ENCODE measurements around the gene MAEA.
A peak's percentile ranks its signal among the peaks of the same experiment; 100 is the strongest.

Gene MAEA

GRCh38 chr4:1327526-1328266, 38.0 kb downstream of the MAEA start:
- H3K4me3 ChIP-seq (replicated peaks in 1 of 2; ENCODE audit: low read depth in 2 of 2, low read length in 2 of 2) = no peak overlapping the region
- no peak for TF ChIP-seq CTCF (IDR thresholded peaks at IDR 0.05; ENCODE audit: low read depth, low read length)
- DNase-seq (ENCODE audit: low read depth in 2 of 2) = no peak

- no peak for TF ChIP-seq CTCF (IDR thresholded peaks at IDR 0.05; ENCODE audit: low read depth, low read length)
- no peak for DNase-seq (ENCODE audit: low read depth in 2 of 2)
- H3K4me3 ChIP-seq (replicated peaks in 1 of 2; ENCODE audit: low read depth in 2 of 2, low read length in 2 of 2) = no peak overlapping the region
These were observed 38.8 kb downstream of the MAEA start for GRCh38 chr4:1328267-1329155.

- no peak for TF ChIP-seq CTCF (IDR thresholded peaks at IDR 0.05; ENCODE audit: low read depth, low read length)
These were observed 40.0 kb downstream of the MAEA start for GRCh38 chr4:1329408-1330371.

GRCh38 chr4:1330761-1331590, 41.3 kb downstream of the MAEA start:
- no peak for TF ChIP-seq CTCF (IDR thresholded peaks at IDR 0.05; ENCODE audit: low read depth, low read length)
- no peak overlapping the region for H3K4me3 ChIP-seq (replicated peaks in 1 of 2; ENCODE audit: low read depth in 2 of 2, low read length in 2 of 2)

More at GRCh38 chr4:1329408-1330371, 40.0 kb downstream of the MAEA start:
- H3K4me3 ChIP-seq (replicated peaks in 1 of 2; ENCODE audit: low read depth in 2 of 2, low read length in 2 of 2) = no peak overlapping the region
- DNase-seq (ENCODE audit: low read depth in 2 of 2) = peak in 1 of 2 donors; percentile 19

GRCh38 chr4:1331591-1332353, 42.1 kb downstream of the MAEA start:
- no peak overlapping the region for H3K4me3 ChIP-seq (replicated peaks in 1 of 2; ENCODE audit: low read depth in 2 of 2, low read length in 2 of 2)
- no peak for DNase-seq (ENCODE audit: low read depth in 2 of 2)
- TF ChIP-seq CTCF (IDR thresholded peaks at IDR 0.05; ENCODE audit: low read depth, low read length) = no peak

More at GRCh38 chr4:1330761-1331590, 41.3 kb downstream of the MAEA start:
- no peak for DNase-seq (ENCODE audit: low read depth in 2 of 2)

All from cardiac fibroblast (primary cell).